AG04449 (cell line): ENCODE data around the gene AMTN.
"Not testable (repeated sequence)": the region's sequence is repeated elsewhere in the genome, so short reads cannot be mapped to it uniquely, and the experiment has no call there.

Experiments used
- CTCF ChIA-PET: fragments of 350-600 bp; formaldehyde crosslinking; extraction: SDS; loops from one replicate; lab custom pipeline; 2021; ENCODE audit warnings: antibody characterized with exemption; lab: Yijun Ruan, JAX
- POLR2A ChIA-PET: fragments of 400-600, 350-600 bp; formaldehyde crosslinking; extraction: SDS; loops from one replicate; lab custom pipeline; 2020; ENCODE audit warnings: antibody characterized with exemption, inconsistent platforms; lab: Yijun Ruan, JAX
- DNase-seq: peaks from one replicate; pipeline ENCODE4 v3.0.0-alpha.2; 2010; ENCODE audit warnings: low read depth, low spot score
- H3K4me3 ChIP-seq: 2 replicates; pipeline ENCODE4 v1.5.1; 2011; ENCODE audit warnings: low read depth, mild to moderate bottlenecking, control low read depth, low read length
- TF ChIP-seq, protein P1 (sequence below): IDR thresholded peaks from one replicate; pipeline ENCODE4 v1.5.1; 2011; ENCODE audit warnings: mild to moderate bottlenecking, moderate library complexity, low read length, control low read depth, inconsistent platforms; ENCODE audit not compliant: insufficient read depth; ENCODE audit errors: missing control alignments

Gene AMTN

DNA sequence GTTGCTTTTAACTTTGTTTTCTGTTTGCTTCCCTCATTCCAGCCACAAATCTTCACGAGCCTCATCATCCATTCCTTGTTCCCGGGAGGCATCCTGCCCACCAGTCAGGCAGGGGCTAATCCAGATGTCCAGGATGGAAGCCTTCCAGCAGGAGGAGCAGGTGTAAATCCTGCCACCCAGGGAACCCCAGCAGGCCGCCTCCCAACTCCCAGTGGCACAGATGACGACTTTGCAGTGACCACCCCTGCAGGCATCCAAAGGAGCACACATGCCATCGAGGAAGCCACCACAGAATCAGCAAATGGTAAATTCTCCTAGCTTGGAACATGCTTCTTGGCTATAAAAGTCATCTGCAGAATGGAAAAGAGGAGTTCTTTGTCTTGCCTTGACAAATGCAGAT lies 12.6 kb downstream of the AMTN start:
- no peak for DNase-seq
- H3K4me3 ChIP-seq: no peak overlapping the region
- TF ChIP-seq, protein P1, sequence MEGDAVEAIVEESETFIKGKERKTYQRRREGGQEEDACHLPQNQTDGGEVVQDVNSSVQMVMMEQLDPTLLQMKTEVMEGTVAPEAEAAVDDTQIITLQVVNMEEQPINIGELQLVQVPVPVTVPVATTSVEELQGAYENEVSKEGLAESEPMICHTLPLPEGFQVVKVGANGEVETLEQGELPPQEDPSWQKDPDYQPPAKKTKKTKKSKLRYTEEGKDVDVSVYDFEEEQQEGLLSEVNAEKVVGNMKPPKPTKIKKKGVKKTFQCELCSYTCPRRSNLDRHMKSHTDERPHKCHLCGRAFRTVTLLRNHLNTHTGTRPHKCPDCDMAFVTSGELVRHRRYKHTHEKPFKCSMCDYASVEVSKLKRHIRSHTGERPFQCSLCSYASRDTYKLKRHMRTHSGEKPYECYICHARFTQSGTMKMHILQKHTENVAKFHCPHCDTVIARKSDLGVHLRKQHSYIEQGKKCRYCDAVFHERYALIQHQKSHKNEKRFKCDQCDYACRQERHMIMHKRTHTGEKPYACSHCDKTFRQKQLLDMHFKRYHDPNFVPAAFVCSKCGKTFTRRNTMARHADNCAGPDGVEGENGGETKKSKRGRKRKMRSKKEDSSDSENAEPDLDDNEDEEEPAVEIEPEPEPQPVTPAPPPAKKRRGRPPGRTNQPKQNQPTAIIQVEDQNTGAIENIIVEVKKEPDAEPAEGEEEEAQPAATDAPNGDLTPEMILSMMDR: no peak
- ChIA-PET POLR2A (no interaction called here), CTCF (no interaction called here)

- TF ChIP-seq, protein P1: no peak
- ChIA-PET CTCF (no interaction called here), POLR2A (no interaction called here)
- H3K4me3 ChIP-seq: no peak overlapping the region
- no peak for DNase-seq
These were observed 13.6 kb downstream of the AMTN start for GRCh38 chr4:70531981-70532380.

DNA sequence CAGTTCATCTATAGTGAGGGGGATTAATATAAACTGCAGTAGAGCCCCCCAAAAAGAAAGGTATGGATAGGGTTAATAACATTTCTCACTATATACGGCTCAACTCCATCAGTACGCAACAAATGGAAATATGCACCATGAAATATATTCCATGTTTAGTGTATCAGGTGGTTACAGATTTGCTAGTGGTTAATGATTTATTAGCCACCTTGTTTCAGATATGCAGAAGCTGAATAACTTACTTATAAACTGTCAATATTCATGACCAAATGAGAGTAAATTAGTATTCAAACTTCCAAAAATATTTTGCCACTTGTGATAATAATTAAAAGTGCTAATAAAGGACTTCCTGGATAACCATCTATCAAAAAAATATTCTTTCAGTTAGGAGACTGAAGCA lies 14.8 kb downstream of the AMTN start:
- CTCF ChIA-PET: interaction anchor here (0.8 kb wide), 1 partner anchor 26 kb away, joined by 3 read pairs; no protein-coding TSS in a partner anchor
- TF ChIP-seq, protein P1: no peak
- H3K4me3 ChIP-seq: no peak overlapping the region
- no peak for DNase-seq
- POLR2A ChIA-PET: no interaction called here

DNA sequence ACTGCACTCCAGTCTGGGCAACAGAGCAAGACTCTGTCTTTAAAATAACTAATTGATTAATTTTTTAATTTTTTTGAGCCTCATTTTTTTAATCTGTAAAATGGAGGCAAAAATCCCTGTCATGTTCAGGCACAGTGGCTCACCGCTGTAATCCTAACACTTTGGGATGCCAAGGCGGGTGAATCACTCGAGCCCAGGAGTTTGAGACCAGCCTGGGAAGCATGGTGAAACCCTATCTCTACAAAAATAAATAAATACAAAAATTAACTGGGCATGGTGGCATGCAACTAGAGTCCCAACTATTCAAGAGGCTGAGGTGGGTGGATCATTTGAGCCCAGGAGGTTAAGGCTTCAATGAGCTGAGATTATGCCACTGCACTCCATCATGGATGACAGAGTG lies 15.4 kb downstream of the AMTN start:
- no peak for DNase-seq
- POLR2A ChIA-PET: no interaction called here
- TF ChIP-seq, protein P1: no peak
- no peak overlapping the region for H3K4me3 ChIP-seq
- CTCF ChIA-PET: interaction anchor here (0.8 kb wide), 1 partner anchor 26 kb away, joined by 3 read pairs; no protein-coding TSS in a partner anchor

DNA sequence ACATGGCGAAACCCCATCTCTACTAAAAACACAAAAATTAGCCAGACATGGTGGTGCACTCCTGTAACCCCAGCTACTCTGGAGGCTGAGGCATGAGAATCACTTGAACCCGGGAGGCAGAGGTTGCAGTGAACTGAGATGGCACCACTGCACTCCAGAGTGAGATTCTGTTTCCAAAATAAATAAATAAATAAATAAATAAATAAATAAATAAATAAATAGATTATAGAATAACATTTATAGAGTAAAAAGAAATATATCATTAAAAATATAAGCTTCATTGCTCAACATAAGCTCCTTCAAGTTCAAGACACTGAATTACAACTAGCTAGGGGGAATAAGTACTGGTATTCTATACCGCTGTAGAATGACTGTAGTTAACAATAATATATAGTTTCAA lies 16.5 kb downstream of the AMTN start:
- POLR2A ChIA-PET, DNase-seq, CTCF ChIA-PET, H3K4me3 ChIP-seq: not testable (repeated sequence)

DNA sequence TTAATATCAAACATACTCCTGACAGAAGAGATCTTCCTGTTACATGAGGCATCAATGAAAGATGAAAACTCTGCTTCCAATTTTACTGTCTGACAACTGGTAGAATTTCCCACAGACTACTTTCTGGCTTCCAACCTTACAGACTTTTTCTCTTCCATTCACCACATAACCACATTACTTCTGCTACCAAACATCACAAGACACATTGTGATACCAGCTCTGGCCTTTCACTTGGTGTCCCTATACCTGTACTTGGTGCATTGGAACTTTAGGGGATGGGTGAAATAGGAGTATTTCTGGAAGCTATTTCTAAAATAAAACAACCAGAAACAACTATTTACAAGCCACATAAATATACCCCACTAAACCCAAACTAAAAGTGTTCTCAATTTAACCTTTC lies 20.5 kb downstream of the AMTN start:
- H3K4me3 ChIP-seq: no peak overlapping the region
- CTCF ChIA-PET: no interaction called here
- POLR2A ChIA-PET: no interaction called here
- DNase-seq: no peak
- TF ChIP-seq, protein P1: no peak

- CTCF ChIA-PET: no interaction called here
- H3K4me3 ChIP-seq: no peak overlapping the region
- peak; percentile 9 for DNase-seq
- TF ChIP-seq, protein P1: peak; percentile 40
- POLR2A ChIA-PET: no interaction called here
These were observed 26.0 kb downstream of the AMTN start for GRCh38 chr4:70544279-70544868.
